BE2C (cell line): ENCODE results near the gene DHDH.
"Not testable (repeated sequence)": the region's sequence is repeated elsewhere in the genome, so short reads cannot be mapped to it uniquely, and the experiment has no call there.

ENCODE experiments used
- DNase-seq: peaks from one replicate; pipeline ENCODE4 v3.0.0-alpha.2; 2020
- H3K27me3 ChIP-seq: fragments of 250-450 bp; sonication (Bioruptor Pico); 2 replicates; pipeline ENCODE4 v1.5.1; 2020; ENCODE audit warnings: mild to moderate bottlenecking
- H3K36me3 ChIP-seq: fragments of 250-450 bp; sonication (Bioruptor Pico); 2 replicates; pipeline ENCODE4 v1.5.1; 2020; ENCODE audit warnings: mild to moderate bottlenecking
- H3K4me1 ChIP-seq: fragments of 250-450 bp; sonication (Bioruptor Pico); 2 replicates; pipeline ENCODE4 v1.5.1; 2020
- H3K4me3 ChIP-seq: 2 replicates; pipeline ENCODE4 v1.5.1; 2011; ENCODE audit warnings: low read depth, low read length
- H3K9me3 ChIP-seq: fragments of 250-450 bp; sonication (Bioruptor Pico); 2 replicates; pipeline ENCODE4 v1.5.1; 2020
- TF ChIP-seq, protein P1 (sequence below): IDR thresholded peaks from 2 replicates; pipeline ENCODE4 v1.5.1; 2012; ENCODE audit warnings: mild to moderate bottlenecking, low read depth, low read length

DHDH gene

DNA sequence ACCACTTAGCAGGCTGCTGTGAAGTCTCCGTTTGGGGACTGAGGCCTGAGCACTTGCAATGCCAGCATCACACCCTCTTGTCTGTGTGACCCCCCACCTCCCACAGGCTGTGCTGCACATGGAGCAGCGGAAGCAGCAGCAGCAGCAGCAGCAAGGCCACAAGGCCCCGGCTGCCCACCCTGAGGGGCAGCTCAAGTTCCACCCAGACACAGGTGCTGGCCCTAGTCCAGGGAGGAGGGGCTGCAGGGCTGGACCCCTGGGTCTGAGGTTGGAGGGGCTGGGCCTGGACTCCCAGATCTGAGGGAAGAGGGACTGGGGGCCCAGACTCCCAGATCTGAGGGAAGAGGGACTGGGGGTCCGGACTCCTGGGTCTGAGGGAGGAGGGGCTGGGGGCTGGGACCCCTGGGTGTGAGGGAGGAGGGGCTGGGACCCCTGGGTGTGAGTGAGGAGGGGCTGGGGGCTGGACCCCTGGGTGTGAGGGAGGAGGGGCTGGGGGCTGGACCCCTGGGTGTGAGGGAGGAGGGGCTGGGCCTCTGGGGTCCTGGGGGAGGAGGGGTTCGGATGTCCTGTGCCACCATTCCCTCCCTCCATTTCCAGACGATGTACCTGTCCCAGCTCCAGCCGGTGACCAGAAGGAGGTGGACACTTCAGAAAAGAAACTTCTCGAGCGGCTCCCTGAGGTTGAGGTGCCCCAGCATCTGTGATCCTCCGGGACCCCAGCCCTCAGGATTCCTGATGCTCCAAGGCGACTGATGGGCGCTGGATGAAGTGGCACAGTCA lies 11.6 kb upstream of the DHDH start:
- Histone ChIP-seq H3K27me3 (no peaks in the 10 kb centered on the region), H3K4me3 (no peak overlapping the region), H3K36me3 (peaks cover 14% of the 10 kb centered on the region), H3K4me1 (no peaks in the 10 kb centered on the region), H3K9me3 (no peaks in the 10 kb centered on the region)
- TF ChIP-seq, protein P1, sequence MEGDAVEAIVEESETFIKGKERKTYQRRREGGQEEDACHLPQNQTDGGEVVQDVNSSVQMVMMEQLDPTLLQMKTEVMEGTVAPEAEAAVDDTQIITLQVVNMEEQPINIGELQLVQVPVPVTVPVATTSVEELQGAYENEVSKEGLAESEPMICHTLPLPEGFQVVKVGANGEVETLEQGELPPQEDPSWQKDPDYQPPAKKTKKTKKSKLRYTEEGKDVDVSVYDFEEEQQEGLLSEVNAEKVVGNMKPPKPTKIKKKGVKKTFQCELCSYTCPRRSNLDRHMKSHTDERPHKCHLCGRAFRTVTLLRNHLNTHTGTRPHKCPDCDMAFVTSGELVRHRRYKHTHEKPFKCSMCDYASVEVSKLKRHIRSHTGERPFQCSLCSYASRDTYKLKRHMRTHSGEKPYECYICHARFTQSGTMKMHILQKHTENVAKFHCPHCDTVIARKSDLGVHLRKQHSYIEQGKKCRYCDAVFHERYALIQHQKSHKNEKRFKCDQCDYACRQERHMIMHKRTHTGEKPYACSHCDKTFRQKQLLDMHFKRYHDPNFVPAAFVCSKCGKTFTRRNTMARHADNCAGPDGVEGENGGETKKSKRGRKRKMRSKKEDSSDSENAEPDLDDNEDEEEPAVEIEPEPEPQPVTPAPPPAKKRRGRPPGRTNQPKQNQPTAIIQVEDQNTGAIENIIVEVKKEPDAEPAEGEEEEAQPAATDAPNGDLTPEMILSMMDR = no peak
- no peak for DNase-seq

GRCh38 chr19:48922548-48923490 lies 10.7 kb upstream of the DHDH start:
- no peaks in the 10 kb centered on the region for H3K4me1 ChIP-seq
- H3K36me3 ChIP-seq = peaks cover 14% of the 10 kb centered on the region
- no peaks in the 10 kb centered on the region for H3K9me3 ChIP-seq
- H3K27me3 ChIP-seq = no peaks in the 10 kb centered on the region
- TF ChIP-seq, protein P1 = no peak
- H3K4me3 ChIP-seq = no peak overlapping the region
- no peak for DNase-seq

- no peaks in the 10 kb centered on the region for H3K9me3 ChIP-seq
- no peak overlapping the region for H3K4me3 ChIP-seq
- no peak for DNase-seq
- H3K4me1 ChIP-seq = no peaks in the 10 kb centered on the region
- no peaks in the 10 kb centered on the region for H3K27me3 ChIP-seq
- TF ChIP-seq, protein P1 = no peak
- peaks cover 12% of the 10 kb centered on the region for H3K36me3 ChIP-seq
Observed at GRCh38 chr19:48925240-48925843, 8.2 kb upstream of the DHDH start.

GRCh38 chr19:48925890-48926289 lies 7.6 kb upstream of the DHDH start:
- not testable (repeated sequence) for H3K4me1 ChIP-seq, H3K36me3 ChIP-seq, H3K9me3 ChIP-seq, H3K27me3 ChIP-seq, H3K4me3 ChIP-seq, DNase-seq

DNA sequence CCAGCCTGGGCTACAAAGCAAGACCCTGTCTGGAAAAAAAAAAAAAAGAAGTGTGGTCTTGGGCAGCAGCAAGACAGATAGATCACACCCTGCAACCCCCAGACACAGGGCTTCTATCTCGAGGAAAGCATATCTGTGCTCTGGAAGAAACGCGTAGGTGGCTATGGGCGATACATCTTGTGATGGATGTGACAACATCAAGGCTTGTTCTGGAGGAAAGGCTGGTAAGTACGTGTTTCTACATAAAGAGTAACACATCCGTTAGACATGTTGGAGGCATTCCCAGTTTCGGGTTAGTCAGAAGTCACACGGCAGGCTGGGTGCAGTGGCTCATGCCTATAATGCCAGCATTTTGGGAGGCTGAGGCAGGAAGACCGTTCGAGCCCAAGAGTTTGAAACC lies 6.6 kb upstream of the DHDH start:
- Histone ChIP-seq H3K9me3 (no peaks in the 10 kb centered on the region), H3K4me1 (no peaks in the 10 kb centered on the region), H3K36me3 (no peaks in the 10 kb centered on the region), H3K27me3 (no peaks in the 10 kb centered on the region), H3K4me3 (no peak overlapping the region)
- DNase-seq = no peak
- TF ChIP-seq, protein P1 = no peak

- not testable (repeated sequence) for H3K4me3 ChIP-seq, H3K9me3 ChIP-seq, H3K27me3 ChIP-seq, DNase-seq, H3K36me3 ChIP-seq, H3K4me1 ChIP-seq
Observed at GRCh38 chr19:48927692-48928091, 5.8 kb upstream of the DHDH start.
